GM19397 (cell line): Measurements from ENCODE around the gene ST3GAL4.

Experiments used
- ATAC-seq: cut with Tn5 transposase; IDR thresholded peaks from one replicate; pipeline ENCODE4 v1.9.1; 2021; ENCODE audit warnings: mild to moderate bottlenecking, moderate library complexity; ENCODE audit not compliant: unreplicated experiment

Gene ST3GAL4

GRCh38 chr11:126403658-126404057, 48.2 kb downstream of the ST3GAL4 start:
- ATAC-seq = peak; percentile 74

- ATAC-seq = no peak
Measured at GRCh38 chr11:126404367-126404766, 48.9 kb downstream of the ST3GAL4 start.

GRCh38 chr11:126405374-126405773, 49.9 kb downstream of the ST3GAL4 start:
- no peak for ATAC-seq

- no peak for ATAC-seq
Measured at GRCh38 chr11:126405906-126406305, 50.4 kb downstream of the ST3GAL4 start.

GRCh38 chr11:126406368-126406767, 50.9 kb downstream of the ST3GAL4 start:
- ATAC-seq = no peak

GRCh38 chr11:126407101-126407521, 51.6 kb downstream of the ST3GAL4 start:
- no peak for ATAC-seq

- no peak for ATAC-seq
Measured at GRCh38 chr11:126407682-126408288, 52.3 kb downstream of the ST3GAL4 start.

- no peak for ATAC-seq
Measured at GRCh38 chr11:126408496-126408895, 53.0 kb downstream of the ST3GAL4 start.

GRCh38 chr11:126408901-126409619, 53.6 kb downstream of the ST3GAL4 start:
- ATAC-seq = no peak

GRCh38 chr11:126409620-126409985, 54.1 kb downstream of the ST3GAL4 start:
- ATAC-seq = no peak

GRCh38 chr11:126410649-126411048, 55.2 kb downstream of the ST3GAL4 start:
- no peak for ATAC-seq

GRCh38 chr11:126411971-126412381, 56.5 kb downstream of the ST3GAL4 start:
- ATAC-seq = no peak

- no peak for ATAC-seq
Measured at GRCh38 chr11:126413426-126413825, 57.9 kb downstream of the ST3GAL4 start.

GRCh38 chr11:126413843-126414405, 58.4 kb downstream of the ST3GAL4 start:
- no peak for ATAC-seq

- no peak for ATAC-seq
Measured at GRCh38 chr11:126414615-126415014, 59.1 kb downstream of the ST3GAL4 start.

GRCh38 chr11:126415128-126415527, 59.6 kb downstream of the ST3GAL4 start:
- ATAC-seq = no peak

- ATAC-seq = no peak
Measured at GRCh38 chr11:126415669-126416420, 60.4 kb downstream of the ST3GAL4 start.

- ATAC-seq = peak; percentile 90
Measured at GRCh38 chr11:126416542-126417090, 61.1 kb downstream of the ST3GAL4 start.

GRCh38 chr11:126417091-126417862, 61.8 kb downstream of the ST3GAL4 start:
- no peak for ATAC-seq

- no peak for ATAC-seq
Measured at GRCh38 chr11:126418887-126419286, 63.4 kb downstream of the ST3GAL4 start.
